MM.1S (cell line): Measurements from ENCODE around the gene HCLS1.

Experiments
- EZH2 ChIP-seq: fragments of 300-600 bp; sonication (generic); optimal IDR thresholded peaks from 2 replicates; pipeline ENCODE3; 2017; ENCODE audit warnings: low read depth, mild to moderate bottlenecking, antibody characterized with exemption, low read length, mixed read lengths
- EZH2phosphoT487 ChIP-seq: fragments of 300-600 bp; sonication (generic); IDR thresholded peaks from 2 replicates; pipeline ENCODE4 v1.6.1; 2018; ENCODE audit warnings: antibody characterized with exemption, low read length
- TF ChIP-seq, protein P1 (sequence below): fragments of 300-600 bp; sonication (generic); IDR thresholded peaks from 2 replicates; pipeline ENCODE4 v1.5.1; 2016; ENCODE audit warnings: antibody characterized with exemption, low read length, mixed read lengths

DNA sequence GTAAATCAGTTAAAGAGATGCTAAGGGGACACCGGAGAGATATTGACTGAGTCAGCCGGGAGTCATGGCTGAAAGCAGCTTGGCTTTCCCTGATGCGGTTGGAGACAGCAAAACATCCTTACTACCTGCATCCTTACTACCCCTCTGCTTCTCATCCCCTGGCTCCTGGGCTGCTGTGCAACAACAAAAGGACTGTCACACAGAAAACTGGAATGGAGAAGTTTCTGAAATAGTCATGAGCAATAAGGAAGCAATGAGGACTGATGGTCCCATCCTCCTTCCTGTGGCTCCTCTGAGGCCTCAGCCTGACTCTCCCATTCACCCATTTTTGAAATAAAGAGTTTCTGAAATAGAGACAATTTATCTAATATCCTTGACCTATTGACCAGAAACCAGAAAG is 1.1 kb downstream of the HCLS1 start:
- TF ChIP-seq, protein P1, sequence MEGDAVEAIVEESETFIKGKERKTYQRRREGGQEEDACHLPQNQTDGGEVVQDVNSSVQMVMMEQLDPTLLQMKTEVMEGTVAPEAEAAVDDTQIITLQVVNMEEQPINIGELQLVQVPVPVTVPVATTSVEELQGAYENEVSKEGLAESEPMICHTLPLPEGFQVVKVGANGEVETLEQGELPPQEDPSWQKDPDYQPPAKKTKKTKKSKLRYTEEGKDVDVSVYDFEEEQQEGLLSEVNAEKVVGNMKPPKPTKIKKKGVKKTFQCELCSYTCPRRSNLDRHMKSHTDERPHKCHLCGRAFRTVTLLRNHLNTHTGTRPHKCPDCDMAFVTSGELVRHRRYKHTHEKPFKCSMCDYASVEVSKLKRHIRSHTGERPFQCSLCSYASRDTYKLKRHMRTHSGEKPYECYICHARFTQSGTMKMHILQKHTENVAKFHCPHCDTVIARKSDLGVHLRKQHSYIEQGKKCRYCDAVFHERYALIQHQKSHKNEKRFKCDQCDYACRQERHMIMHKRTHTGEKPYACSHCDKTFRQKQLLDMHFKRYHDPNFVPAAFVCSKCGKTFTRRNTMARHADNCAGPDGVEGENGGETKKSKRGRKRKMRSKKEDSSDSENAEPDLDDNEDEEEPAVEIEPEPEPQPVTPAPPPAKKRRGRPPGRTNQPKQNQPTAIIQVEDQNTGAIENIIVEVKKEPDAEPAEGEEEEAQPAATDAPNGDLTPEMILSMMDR, result no peak
- TF ChIP-seq EZH2phosphoT487 (no peak), EZH2 (no peak)
